Measurements from ENCODE around the gene GPATCH4.

GPATCH4 gene

GRCh38 chr1:156582388-156583017, 18.8 kb downstream of the GPATCH4 start:
- Histone ChIP-seq H3K27me3 (ENCODE audit: control insufficient read depth, insufficient read depth, low read length) (no peaks in the 10 kb centered on the region), H3K4me2 (ENCODE audit: low read length) (no peak overlapping the region), H3K4me3 (ENCODE audit: low read depth, low read length) (no peak overlapping the region), H2AFZ (no peak overlapping the region), H3K9me3 (ENCODE audit: control insufficient read depth, low read length) (no peaks in the 10 kb centered on the region), H3K79me2 (no peaks in the 10 kb centered on the region), H3K27ac (no peak overlapping the region), H3K4me1 (no peaks in the 10 kb centered on the region), H3K36me3 (ENCODE audit: control insufficient read depth, insufficient read depth, low read length) (no peaks in the 10 kb centered on the region), H3K9ac (no peak overlapping the region)
- TF ChIP-seq, protein P1, sequence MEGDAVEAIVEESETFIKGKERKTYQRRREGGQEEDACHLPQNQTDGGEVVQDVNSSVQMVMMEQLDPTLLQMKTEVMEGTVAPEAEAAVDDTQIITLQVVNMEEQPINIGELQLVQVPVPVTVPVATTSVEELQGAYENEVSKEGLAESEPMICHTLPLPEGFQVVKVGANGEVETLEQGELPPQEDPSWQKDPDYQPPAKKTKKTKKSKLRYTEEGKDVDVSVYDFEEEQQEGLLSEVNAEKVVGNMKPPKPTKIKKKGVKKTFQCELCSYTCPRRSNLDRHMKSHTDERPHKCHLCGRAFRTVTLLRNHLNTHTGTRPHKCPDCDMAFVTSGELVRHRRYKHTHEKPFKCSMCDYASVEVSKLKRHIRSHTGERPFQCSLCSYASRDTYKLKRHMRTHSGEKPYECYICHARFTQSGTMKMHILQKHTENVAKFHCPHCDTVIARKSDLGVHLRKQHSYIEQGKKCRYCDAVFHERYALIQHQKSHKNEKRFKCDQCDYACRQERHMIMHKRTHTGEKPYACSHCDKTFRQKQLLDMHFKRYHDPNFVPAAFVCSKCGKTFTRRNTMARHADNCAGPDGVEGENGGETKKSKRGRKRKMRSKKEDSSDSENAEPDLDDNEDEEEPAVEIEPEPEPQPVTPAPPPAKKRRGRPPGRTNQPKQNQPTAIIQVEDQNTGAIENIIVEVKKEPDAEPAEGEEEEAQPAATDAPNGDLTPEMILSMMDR (IDR thresholded peaks at IDR 0.05), result no peak

GRCh38 chr1:156581661-156582387, 19.5 kb downstream of the GPATCH4 start:
- H3K9ac ChIP-seq, result no peak overlapping the region
- no peaks in the 10 kb centered on the region for H3K27me3 ChIP-seq (ENCODE audit: control insufficient read depth, insufficient read depth, low read length)
- H3K36me3 ChIP-seq (ENCODE audit: control insufficient read depth, insufficient read depth, low read length), result no peaks in the 10 kb centered on the region
- H3K9me3 ChIP-seq (ENCODE audit: control insufficient read depth, low read length), result no peaks in the 10 kb centered on the region
- H3K27ac ChIP-seq, result no peak overlapping the region
- H3K4me2 ChIP-seq (ENCODE audit: low read length), result no peak overlapping the region
- TF ChIP-seq, protein P1 (IDR thresholded peaks at IDR 0.05), result no peak
- no peaks in the 10 kb centered on the region for H3K79me2 ChIP-seq
- H2AFZ ChIP-seq, result no peak overlapping the region
- H3K4me3 ChIP-seq (ENCODE audit: low read depth, low read length), result no peak overlapping the region
- H3K4me1 ChIP-seq, result no peaks in the 10 kb centered on the region

DNA sequence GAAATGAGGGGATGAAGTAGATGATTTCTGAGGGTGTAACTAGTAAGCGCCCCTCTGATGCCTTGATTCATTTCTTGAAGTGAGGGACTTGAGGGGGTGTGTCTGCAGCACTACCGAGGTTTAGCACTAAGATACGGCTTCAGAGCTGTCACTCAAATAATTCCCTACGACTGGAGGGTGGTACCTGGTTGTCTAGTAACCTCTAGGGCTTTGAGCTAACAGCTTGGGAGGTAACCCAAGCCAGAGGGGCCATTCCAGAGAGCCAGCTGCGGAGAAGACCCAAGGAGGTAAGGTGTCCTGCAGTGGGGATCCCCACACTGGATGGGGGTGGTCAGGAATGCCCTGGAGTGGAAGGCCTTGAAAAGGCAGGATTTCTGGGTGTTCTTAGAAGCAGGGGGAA, 21.8 kb downstream of the GPATCH4 start, which contains the start of gene TTC24:
TSS of gene TTC24 (plus strand) at position 252 of the 400 bp plus-strand sequence. CDS start 1,642 bp downstream, outside the sequence.
- no peaks in the 10 kb centered on the region for H3K27me3 ChIP-seq (ENCODE audit: control insufficient read depth, insufficient read depth, low read length)
- H3K9me3 ChIP-seq (ENCODE audit: control insufficient read depth, low read length), result no peaks in the 10 kb centered on the region
- no peaks in the 10 kb centered on the region for H3K79me2 ChIP-seq
- no peaks in the 10 kb centered on the region for H3K36me3 ChIP-seq (ENCODE audit: control insufficient read depth, insufficient read depth, low read length)
- H3K9ac ChIP-seq, result no peak within 1 kb of the TSS
- H3K4me3 ChIP-seq (ENCODE audit: low read depth, low read length), result no peak within 1 kb of the TSS
- TF ChIP-seq, protein P1 (IDR thresholded peaks at IDR 0.05), result no peak
- H3K4me1 ChIP-seq, result no peaks in the 10 kb centered on the region
- H2AFZ ChIP-seq, result no peak within 1 kb of the TSS
- H3K27ac ChIP-seq, result no peak within 1 kb of the TSS
- no peak within 1 kb of the TSS for H3K4me2 ChIP-seq (ENCODE audit: low read length)

- Histone ChIP-seq H3K9ac (no peak overlapping the region), H2AFZ (peak overlapping the region; percentile 3), H3K4me1 (no peaks in the 10 kb centered on the region), H3K4me2 (ENCODE audit: low read length) (no peak overlapping the region), H3K9me3 (ENCODE audit: control insufficient read depth, low read length) (no peaks in the 10 kb centered on the region), H3K27ac (no peak overlapping the region), H3K79me2 (no peaks in the 10 kb centered on the region), H3K4me3 (ENCODE audit: low read depth, low read length) (no peak overlapping the region), H3K27me3 (ENCODE audit: control insufficient read depth, insufficient read depth, low read length) (no peaks in the 10 kb centered on the region), H3K36me3 (ENCODE audit: control insufficient read depth, insufficient read depth, low read length) (no peaks in the 10 kb centered on the region)
- TF ChIP-seq, protein P1 (IDR thresholded peaks at IDR 0.05), result no peak
Measured at GRCh38 chr1:156578055-156578454, 23.2 kb downstream of the GPATCH4 start.

All from parathyroid adenoma (tissue), 2 donors.